Dedifferentiated amniotic fluid mesenchymal stem cell (primary cell): Measurements from ENCODE around the gene GMPR.

Experiments
- DNase-seq: peaks from one replicate; pipeline ENCODE4 v3.0.0-alpha.2; 2016; ENCODE audit errors: extremely low spot score

GMPR gene

DNA sequence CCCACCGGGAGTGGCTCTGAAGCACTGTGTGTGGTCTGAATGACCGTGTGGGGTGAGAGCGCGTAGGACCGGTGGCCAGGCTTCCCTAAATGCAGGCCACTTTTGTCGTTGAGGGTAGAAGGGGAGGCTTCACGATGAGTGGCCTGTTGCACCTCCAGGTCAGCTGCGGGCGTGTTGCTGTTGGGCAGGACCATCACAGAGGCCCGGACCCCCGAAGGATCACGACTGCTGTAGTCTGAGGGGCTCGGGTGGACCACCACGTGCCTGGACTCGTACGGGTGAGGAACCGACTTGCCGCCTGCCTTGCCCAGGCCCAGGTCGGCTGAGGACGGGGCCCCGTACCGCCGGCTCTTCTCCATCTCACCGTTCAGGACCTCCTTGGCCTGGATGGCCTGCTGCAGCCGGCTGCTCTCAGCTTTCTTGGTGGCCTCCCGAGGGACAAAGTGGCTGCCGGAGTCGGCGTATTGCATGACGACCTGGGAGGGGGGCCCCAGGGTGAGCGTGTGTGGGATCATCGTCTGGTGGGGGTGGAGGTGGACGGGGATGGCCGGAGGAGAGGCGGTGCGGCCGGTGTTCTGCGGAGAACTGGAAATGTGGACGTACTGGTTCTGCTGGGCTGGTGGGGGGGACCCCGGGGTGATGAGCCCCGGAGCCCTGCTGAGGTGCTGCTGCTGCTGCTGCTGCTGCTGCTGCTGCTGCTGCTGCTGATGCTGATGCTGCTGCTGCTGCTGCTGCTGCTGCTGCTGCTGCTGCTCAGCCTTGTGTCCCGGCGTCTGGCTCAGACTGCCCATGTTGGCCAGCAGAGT, 88.8 kb downstream of the GMPR start:
- no peak for DNase-seq

DNA sequence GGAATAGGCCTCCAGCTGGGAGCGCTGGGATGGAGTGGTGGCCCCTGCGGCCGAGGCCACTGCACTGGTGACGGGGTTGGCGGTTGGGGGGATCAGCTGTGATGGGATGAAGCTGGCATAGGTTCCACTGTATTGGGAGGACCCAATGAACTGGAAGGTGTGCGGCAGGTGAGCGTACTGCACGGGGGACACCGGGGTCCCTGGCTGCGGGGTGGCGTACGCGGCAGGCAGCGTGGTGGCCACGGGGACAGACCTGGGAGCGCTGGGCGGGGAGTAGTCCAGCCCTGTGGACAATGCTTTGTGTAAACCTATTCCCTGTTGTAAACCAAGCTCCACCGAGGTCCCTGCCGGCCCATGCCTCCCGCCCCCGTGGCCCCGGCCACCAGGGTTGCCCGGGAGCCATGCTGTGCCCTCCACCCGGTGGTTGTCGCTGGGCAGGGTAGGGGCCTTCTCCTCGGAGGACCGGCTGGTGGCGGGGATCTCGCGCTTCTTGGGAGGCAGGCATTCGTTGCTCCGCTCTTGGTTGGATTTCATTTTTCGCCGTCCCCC, 89.5 kb downstream of the GMPR start:
- no peak for DNase-seq

DNA sequence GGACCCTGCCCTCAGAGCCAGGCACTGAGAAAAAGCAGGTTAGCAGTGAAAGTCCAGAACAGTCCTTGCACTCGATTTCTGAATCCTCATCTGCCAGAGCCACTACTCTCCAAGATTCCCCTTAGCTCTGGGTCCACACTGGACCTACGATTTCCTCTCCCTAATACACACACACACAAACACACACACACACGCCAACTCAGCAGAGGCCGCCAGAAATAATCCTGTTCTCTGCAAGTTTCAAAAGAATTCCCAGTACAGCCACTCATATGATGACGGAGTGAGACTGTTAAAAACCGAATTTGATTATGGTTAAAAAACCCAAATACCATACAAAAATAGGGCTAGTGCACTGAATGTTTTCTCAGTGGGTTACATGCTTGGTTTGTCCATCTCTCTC, 90.8 kb downstream of the GMPR start:
- DNase-seq: no peak

DNA sequence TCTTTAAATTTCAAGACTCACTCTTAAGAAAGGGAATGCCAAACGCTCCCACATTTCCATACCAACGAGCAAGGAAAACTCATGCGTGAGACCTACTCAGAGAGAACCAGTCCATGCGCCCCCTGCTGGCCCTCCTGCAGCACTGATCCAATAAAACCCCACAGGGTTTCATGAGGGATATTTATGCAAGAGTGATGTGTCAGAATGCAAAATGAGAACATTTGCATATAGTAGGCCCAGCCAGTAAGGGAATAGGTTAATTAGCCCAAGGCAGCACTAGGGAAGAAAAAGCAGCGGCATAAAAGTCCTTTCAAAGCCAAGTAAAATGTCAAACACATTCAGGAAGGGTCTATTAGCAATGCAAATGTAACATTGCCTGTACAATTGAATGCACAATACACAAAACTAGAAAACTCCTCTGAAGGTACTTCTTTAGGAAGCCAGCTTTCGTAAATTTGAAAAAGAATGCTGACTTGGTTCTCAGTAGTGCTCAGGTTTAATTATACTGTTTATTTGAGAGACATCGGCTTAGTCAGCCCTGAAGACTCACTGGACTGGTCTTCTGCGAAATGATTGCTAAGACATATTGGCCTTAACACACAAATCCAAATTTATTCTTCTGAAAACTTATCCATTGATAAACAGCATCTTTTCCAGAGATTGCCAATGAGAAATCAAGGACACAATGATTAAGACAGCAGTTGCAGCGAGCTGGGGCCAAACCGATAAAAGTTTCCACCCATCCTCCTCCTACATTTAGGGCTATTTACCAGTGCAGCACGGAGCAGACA, 93.2 kb downstream of the GMPR start:
- DNase-seq: peak; percentile 69

DNA sequence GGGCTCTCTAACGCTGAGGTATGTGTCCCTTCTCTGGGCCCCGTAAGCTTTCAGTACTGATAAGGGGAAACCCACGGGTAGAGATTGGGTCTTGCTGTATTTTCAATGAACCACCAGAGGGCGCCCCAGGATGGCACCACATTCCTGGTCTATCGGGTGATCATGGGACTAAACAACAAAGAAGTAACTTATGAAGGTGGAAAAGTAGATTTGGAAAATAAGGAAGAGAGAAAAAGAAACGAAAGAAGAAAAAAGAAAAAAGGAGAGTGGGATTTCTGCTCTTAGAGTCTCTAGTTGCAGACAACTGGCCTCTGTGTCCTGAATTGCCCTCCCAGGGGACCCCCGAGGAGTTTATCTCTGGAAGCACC, 93.8 kb downstream of the GMPR start:
- DNase-seq: peak; percentile 70

DNA sequence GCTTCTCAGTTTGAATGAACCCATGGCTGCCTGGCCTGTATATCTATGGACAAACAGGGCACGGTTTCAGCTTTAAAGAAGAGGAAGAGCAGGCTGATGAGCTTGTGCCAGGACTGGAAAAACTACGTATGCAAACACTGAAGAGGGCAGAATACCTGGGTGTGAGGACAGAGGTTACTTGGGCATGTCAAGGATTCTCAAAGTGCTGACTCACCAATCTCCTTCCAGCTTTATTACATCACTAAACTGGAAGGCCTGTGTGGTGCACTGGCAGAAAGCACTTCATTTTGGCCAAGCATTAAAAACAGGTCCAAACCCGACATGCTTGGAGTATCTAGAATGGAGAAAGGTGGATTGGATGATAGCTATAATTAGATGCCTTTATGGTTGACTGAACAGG, 95.2 kb downstream of the GMPR start:
- no peak for DNase-seq

DNA sequence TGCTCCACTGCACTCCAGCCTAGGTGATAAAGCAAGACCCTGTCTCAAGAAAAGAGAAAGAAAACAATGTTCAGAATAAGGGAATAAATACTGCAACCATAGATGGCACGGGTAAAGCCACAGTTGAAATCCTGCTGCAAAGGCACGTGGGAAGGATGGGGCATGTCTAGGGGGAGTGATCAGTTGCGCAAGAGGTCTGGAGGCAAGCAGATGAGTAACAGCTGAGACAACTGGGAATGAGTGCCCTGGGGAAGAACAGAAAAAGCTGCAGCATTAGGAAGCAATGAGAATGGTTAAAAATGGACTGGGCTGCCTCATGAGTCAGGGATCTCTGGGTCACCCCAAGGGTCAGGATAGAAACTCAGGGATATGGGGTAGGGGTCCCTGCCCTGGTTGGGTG, 96.3 kb downstream of the GMPR start:
- DNase-seq: peak; percentile 80

DNA sequence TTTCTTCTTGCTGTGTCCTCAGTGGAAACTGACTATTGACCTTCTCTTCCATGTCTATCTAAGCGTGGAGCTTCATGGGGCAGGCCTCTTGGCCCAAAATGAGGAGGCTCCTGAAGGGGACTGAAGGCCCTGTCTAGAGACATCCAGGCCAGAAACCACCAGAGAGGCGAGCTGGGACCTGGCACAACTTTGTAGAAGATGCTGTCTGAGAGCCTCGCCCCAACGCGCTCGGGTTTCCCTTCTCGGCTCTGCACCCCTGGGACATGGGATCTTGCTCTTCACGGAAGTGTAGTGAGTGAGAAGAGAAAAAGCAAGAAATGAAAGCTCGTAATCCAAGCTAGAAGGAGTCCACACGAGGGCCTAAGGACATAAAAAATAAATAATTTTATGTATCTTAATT, 96.8 kb downstream of the GMPR start:
- DNase-seq: no peak

DNA sequence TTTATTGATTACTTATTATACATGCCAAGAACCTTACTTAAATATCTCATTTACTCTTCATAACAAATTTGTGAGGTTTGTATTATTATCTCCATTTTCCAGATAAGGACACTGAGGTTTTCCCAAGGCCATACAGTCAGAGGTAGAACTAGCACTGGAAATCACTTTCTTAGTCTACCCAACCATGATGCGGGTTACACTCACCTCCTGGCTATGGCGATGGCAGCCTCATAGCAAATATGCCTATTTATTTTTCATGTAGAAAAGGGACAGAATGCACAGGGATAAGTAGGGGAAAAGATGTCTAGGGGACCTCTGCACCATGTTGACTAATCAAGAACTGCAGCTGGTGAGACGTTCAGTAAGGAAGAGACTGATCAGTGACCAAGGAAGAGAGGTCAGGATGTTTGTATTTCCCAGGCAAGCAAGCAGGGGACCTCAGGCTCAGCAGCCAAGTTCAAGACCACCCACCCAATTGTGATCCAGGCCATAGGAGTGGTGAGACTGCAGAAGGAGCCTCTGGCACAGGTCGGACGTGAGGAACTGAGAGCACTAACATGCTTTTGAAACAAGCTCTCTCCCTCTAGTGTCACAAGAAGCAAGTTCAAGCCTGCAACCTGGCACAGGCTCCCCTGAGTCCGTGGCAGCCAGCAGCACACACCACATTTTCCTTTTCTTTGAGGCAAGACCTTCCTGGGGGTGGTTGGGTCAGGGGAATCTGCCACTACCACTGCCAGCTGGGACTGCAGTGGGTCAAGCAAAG, 97.8 kb downstream of the GMPR start:
- DNase-seq: no peak

DNA sequence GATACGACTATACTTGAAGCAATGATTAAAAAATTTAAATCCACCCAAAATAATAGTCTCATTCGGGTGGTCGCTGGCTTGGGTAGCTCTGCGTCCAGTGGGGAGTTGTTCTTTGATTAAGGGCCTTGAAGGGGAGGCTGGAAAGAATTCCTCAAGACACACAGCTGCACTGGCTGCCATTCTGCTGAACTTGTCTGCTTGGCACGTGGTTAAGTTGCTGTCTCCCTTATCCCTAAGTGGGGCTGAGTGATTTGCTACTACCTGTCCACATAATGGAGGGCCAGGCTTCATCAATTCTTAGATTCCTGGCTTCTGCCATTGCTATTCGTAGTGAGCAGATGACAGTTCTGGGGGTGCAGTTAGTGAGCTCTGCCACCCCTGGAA, 98.5 kb downstream of the GMPR start:
- no peak for DNase-seq

DNA sequence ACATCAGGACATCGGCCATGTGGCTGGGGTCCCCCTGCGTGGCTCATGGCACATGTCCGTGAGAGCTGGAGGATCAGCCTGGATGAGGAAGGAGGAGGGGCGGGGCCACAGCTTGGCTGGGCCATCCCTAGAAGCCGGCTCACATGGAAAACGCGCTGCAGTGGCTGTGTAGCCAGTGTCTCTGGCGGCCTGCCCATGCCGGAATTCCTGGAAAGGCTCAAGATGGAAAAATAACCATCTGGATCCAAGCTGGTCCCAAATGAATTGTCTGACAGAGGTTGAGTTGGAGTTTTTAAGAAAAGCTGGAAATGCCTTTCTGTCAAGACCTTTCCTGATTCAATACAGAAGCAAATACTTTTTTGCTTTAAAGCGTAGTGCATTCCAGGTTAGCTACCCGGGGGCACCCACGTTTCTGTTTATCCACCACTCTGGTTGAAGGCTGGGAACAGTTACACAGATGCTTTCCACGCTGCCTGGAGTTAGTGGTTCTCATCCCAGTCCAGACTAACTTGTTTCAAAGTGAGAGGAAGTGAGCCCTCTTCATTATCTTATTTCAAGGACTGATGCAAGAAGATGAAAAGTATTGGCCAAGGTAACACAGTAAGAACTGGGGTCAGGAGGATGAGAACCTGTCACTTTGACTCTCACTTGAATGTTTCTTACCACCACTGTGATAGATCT, 99.0 kb downstream of the GMPR start:
- DNase-seq: peak; percentile 92

DNA sequence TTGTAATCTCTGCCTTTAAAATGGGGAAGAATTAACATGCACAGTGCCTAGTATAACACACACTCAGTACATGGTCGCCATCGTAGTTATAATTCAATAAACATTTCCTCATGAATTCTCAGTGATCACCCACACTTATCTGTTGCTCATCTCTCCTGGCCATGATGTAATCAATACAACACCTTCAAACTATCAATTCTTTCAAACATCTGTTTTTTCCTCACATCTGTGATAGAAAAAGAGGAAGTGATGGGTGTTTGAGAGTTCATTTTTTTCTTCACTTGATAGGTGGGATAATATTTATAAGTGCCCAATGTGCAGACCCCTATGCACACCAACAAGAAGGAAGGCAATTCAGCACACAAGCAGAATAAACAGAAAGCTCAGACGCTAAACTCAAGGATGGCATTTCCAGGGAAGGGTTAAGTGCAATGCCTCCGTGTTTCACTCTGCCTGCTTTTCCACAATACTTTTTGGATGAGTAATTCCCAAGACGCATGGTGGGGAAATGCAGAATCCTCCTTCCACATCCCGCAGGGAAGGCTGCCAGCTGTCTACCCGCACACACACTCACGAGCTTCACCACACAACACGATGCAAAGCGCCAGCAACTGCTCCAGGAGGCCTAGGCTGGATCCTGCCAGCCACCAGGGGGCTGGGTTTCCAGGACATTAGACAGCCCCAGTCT, 100.3 kb downstream of the GMPR start:
- DNase-seq: peak; percentile 98

DNA sequence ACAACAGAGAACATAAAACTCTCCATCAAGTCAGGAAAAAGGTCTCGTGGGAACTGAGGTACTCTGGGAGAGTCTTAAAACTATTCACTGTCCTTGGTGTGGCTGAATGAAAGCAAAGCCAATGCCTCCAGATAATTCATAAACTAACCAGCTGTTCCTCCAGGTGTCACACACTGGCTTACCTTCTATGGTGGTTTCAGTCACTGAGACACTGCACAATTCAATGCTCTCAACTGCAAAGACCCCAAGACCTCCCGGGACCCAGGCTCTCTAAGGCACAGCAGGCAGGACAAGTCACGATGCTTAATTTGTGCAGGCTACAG, 100.8 kb downstream of the GMPR start:
- no peak for DNase-seq

DNA sequence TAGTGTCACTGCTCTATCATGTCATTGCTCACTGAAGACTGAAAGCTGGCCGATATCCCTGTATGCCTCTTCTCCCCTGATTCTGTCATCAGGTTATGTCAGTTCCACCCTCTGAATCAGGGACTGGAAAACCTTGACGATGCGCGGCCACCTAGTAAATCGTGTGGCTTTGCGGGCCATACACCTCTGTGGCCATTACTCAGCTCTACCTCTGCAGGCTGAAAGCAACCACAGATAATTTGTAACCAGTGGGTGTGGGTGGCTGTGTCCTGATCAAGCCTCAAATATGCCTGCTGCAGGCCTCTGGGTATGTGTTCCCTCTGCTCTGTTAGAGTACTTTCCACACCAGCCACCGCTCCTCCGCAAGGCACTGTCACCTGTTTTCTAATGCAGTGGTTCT, 105.2 kb downstream of the GMPR start:
- DNase-seq: no peak

DNA sequence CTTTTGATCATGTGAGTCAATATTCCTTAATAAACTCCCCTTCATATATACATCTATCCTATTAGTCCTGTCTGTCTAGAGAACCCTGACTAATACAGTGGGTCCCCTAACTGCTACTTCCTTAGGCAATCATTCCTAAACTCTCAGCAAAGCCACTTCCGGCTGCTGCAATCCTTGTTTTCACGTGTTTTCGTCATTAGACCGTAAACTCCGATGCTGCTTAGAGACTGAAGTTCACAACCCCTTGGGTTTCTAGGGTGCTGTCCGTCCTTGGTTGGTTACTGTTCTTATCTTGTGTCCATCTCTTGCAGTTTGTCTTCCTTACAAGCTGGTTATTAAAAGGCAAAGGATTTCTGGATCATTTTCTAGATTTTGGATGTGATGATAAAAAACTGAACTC, 106.4 kb downstream of the GMPR start:
- DNase-seq: no peak
